Activated CD4-positive, alpha-beta T cell treated with anti-CD3 and anti-CD28 coated beads, Interleukin-2, amount 50 U/mL, for 16 hours (primary cell): ENCODE data around the gene TSPAN9.

Source experiments
- DNase-seq: peaks from one replicate; pipeline ENCODE4 v3.0.0-alpha.2; 2020

Gene TSPAN9

DNA sequence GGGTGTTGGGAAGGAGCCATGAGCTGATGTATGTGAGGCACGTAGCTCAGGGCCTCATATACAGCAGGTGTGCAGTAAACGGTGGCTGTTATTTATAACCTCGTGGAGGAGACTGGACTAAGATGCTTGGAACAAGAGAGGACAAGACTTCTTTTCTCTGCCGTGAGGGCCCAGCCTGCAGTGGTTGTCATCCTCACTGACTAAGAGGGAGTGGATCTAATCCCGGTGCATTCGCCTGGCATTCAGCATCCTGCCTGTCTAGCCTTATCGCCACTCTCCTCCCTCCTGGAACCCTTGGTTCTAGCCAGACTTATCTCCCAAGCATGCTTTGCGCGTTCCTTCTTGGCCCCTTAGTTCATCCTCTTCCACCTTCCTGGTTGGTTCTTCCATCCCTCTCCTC is 3.9 kb downstream of the TSPAN9 start:
- no peak for DNase-seq

GRCh38 chr12:3081886-3082285 is 4.7 kb downstream of the TSPAN9 start:
- no peak for DNase-seq

- DNase-seq, result no peak
Measured at GRCh38 chr12:3083241-3083920, 6.2 kb downstream of the TSPAN9 start.

- DNase-seq, result no peak
Measured at GRCh38 chr12:3083921-3084347, 6.8 kb downstream of the TSPAN9 start.

- DNase-seq, result no peak
Measured at GRCh38 chr12:3084742-3085141, 7.6 kb downstream of the TSPAN9 start.

GRCh38 chr12:3085341-3086139 is 8.4 kb downstream of the TSPAN9 start:
- no peak for DNase-seq

GRCh38 chr12:3086211-3086610 is 9.0 kb downstream of the TSPAN9 start:
- no peak for DNase-seq

DNA sequence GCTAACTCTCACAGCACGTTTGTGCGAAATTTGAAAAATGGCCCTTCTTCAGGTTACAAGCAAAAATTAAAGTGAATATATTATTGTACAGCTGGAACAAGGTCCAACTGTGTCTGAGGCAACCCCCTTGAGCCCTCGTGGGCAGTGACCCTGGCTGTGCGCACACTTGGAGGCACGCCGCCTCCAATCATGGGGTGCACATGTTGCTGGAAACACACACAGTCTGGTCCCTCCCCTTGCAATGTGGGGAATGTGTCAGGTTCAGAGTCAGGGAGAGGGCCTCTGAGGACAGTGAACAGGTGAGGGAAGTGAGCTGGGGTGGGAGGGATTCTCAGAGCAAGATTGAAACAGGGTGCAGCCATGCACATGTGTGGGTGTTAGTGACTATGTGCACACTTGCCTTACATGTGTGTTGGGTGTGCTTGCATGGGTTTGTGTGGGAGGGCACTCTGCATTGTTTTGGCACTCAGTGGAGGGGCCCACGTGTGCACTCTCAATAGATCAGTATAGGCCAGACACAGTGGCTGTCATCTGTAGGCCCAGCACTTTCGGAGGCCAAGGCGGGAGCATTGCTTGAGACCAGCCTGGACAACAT is 9.6 kb downstream of the TSPAN9 start:
- DNase-seq, result no peak

GRCh38 chr12:3087758-3088650 is 10.8 kb downstream of the TSPAN9 start:
- no peak for DNase-seq

DNA sequence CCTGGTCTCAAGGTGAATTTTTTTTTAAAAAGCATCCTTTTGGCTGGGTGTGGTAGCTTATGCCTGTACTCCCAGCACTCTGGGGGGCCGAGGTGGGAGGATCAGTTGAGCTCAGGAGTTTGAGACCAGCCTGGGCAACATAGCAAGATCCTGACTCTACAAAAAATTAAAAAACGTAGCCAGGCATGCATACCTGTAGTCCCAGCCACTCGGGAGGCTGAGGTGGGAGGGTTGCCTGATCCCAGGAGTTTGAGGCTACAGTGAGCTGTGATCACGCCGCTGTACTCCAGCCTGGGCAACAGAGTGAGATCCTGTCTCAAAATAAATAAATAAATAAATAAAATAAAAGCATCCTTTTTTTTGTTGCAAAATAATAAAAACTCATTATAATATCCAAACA is 12.4 kb downstream of the TSPAN9 start:
- DNase-seq, result no peak

GRCh38 chr12:3090240-3091037 is 13.3 kb downstream of the TSPAN9 start:
- DNase-seq, result no peak

DNA sequence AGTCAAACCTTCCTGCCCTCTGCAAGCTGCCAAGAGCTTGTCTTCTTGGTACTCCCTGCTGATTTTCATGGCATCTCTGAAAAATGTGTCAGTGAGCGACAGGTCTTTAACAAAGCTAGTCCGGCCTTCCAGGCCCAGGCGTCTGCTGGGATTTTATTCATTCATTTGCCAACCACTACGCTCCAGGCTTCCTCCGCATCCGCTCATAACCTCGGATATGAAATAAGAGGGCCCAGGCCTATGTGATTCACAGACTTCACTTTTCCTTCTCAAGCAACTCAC is 13.8 kb downstream of the TSPAN9 start:
- DNase-seq, result no peak

DNA sequence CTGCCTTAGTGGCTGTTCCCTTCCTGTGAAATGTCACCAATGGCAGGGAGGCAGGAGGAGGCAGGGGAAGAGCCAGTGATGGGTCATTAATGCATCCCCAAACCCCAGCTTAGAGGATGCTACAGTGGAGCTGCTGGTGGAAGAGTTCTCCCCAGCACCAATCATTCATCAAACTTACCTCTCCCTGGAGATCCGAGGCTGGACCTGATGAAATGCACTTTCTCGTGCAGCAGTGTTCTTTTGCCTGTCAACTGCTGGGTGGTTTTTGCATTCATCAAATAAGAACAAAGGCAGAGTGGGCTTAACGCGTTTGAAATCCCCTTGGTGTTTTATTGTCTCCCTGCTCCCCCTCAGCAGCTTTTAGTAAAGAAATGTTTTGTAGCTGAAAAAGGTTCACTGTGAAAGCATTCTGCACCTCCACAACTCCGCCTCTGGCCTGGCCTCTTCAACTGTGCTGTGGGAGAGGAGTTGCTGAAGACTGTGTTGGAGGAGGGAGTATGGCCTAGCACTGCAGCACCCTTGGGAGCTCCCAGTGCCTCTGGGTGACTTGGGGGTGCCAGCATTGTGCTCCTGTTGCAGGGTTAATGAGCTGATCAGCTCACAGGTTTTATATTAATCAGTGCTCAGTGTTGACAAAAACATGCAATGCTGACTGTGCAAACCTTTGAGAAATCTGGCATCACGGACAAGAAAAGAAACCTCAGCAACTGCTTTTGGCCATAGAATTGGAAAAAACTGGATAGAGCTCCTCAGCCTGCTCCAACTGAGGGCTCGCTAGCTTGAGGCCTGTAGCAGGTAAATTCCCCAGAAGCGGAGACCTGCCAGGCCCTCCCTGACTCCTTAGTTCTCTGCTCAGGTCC is 14.4 kb downstream of the TSPAN9 start:
- no peak for DNase-seq

DNA sequence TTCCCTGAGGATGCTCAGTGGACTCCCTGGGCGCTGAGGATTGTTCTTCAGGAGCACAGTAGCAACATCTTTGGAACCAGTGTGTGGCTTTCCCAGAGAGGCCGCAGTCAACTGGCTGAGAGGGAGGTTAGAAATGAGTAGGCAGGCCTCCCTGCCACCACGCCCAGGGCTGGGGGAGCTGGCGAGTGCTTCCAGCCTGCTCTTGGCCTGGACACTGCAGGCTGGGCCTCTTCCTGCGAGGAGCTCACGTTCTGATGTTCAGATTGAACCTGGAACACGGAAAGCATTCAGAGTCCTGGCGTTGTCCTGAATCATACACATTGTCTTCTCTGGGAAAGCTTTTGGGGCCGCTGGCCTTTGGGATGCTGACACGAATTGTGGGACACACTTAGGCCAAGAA is 15.6 kb downstream of the TSPAN9 start:
- no peak for DNase-seq

DNA sequence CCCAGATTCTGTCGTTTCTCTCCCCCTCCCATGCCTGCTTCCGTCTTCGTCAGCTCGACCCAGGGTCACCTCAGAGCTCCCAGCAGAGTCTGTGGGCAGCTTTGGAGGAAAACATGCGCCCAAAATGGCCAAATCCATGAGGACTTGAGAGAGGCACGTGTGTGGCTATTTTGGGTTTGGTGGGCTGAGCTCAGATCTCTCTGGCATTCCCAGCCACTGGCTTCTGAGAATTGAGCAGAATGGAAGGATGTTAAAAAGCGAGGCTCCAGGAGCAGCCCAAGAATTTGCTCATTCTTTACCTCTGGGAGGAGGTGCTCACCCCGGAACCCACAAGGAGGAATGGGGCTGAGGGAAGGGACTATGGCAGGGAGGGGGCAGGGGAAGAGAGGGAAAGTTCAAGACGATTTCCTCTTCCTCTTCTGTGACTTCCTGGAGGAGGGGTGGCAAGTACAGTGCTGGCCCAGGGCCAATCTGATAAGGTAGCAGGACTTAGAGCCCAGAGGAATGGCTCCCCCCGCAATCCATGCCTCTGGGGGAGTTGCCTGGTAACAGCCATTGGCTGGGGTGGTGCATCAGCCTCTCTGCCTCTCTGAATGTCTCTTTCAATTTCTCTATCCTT is 20.1 kb downstream of the TSPAN9 start:
- DNase-seq, result no peak

DNA sequence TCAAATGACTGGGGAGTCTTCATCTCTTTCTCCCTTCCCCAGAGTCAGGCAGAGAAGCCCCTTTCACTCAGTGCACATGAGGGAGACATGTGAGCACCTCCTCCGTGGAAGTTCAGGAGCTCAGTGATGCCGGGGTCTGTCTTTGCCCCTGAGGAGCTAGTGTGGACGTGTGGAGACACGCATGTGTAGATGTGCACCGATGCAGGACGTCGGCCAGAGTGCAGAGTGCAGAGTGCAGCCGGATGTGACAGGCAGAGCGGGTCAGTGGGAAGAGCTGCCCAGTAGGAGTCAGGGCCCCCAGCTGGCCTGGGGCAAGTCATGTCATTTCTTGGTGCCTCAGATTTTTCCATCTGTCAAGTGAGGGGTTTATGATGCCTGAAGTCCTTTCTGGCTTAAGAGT is 20.7 kb downstream of the TSPAN9 start:
- DNase-seq, result no peak

GRCh38 chr12:3098436-3098835 is 21.3 kb downstream of the TSPAN9 start:
- no peak for DNase-seq

GRCh38 chr12:3099146-3099545 is 22.0 kb downstream of the TSPAN9 start:
- DNase-seq, result no peak

DNA sequence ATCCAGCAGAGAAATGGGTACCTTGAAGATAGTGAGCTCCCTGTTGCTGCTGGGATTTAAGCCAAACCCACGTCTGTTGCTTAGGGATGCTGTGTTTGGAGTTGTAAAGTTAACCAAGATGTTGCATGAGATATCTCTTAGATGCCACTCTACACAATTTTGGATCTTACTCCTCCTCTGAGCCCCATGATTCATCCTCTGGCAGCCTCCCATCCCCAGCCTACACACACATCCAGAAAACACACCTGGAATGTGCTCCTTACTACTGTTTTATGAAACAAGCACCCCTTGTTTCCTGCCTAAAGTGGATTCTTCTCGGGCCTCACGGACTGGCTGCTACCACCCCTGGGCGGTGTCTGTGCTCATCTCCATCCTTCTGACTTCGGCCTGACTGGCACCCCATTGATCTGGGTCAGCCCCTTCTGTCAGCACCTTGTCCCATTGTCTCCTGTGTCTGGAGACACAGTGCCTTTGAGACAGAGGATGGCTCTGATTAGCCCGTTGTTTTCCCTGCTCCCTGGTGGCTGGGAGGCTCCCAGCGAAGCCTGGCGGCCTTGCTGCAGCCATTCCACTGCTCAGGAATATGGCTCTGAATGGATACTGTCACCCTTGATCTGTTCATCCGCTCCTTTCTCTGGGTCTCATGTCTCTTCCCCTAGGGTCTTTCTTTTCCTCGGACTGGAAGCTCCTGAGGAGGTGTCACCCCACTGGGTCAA is 24.3 kb downstream of the TSPAN9 start:
- DNase-seq, result no peak

DNA sequence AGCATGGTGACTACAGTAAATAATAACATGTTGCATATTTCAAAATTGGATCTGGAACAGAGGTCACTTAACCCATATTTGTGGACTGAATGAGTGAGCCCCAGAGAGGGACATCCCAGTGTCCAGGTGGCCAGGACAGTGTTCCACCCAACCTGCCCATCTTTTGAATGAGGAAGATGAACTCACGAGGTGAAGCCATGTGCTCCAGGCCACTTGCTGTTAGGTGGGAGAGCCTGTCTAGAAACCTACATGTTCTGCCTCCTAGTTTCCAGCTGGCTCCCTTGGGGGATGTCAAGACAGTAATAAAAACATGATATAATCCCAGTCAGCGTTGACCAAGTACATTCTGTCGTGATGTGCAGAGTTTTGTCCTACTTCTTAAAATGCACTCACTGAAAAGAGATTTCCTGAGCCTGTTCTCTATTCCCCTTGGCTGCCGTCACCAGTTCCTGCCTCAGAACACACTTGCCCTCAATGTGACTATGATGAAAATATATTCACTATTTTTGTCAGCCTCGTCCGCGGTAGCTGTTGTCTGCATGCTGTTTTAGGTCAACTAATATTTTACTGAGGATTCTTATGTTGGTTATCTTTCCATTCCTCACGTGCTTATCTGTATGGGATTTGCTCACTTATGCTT is 25.7 kb downstream of the TSPAN9 start:
- DNase-seq, result no peak
